ENCODE measurements around the gene MSS51. TPM values are rescaled to one million over a fixed set of nuclear protein-coding genes. Genes with fewer than 3 reads are reported as not detected.

MSS51 gene
- polyA plus RNA-seq, 1 donor from 2014 or later: 8.3 TPM

DNA sequence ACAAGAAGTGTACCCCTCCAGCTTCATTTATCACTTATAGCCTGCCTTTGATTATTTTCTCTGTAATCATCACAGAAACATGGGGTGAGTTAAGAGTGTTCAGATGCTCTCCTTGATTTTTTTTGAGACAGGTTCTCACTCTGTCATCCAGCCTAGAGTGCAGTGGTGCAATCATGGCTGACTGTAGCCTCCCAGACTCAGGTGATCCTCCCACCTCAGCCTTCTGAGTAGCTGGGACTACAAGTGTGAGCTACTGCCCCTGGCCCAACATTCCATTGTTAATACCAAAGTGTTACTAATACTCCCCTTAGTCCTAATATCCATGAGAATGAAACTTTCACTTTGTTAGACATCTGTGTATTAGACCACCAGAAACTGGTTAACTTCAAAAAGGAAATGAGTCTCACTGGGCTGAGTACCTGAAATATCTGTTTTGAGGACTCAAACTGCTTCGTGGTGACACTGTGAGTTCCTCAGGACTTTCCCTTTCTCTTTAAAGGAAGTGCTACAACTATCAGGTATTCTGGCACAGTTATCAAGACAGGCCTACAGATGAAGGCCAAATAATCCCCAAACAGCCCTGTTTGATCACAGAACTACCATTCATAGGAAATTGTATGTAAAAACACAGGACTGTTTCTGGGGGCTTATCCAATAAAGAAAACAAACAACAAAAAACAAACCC, 54.2 kb downstream of the MSS51 start:
- Histone ChIP-seq H3F3A (ENCODE audit: insufficient read depth, low read length, poor library complexity, severe bottlenecking) (no peaks in the 10 kb centered on the region), H3K9me2 (ENCODE audit: insufficient read depth, low read length) (no peaks in the 10 kb centered on the region), H4K20me1 (ENCODE audit: insufficient read depth) (no peaks in the 10 kb centered on the region), H3K4me2 (ENCODE audit: low read length) (no peak overlapping the region), H3K36me3 (ENCODE audit: insufficient read depth, low read length) (no peaks in the 10 kb centered on the region), H3K79me2 (replicated peaks; ENCODE audit: insufficient read depth, low read length) (no peaks in the 10 kb centered on the region), H3K9ac (ENCODE audit: low read length) (no peak overlapping the region), H3K4me3 (ENCODE audit: low read length) (no peak overlapping the region), H3K9me3 (ENCODE audit: low read length) (no peaks in the 10 kb centered on the region), H3K27ac (ENCODE audit: low read length) (no peak overlapping the region), H3K27me3 (ENCODE audit: insufficient read depth, low read depth, low read length) (no peaks in the 10 kb centered on the region), H2AFZ (ENCODE audit: low read depth, low read length) (no peak overlapping the region)
- TF ChIP-seq EZH2 (IDR thresholded peaks at IDR 0.05; ENCODE audit: borderline replicate concordance, insufficient read depth, low read length, poor library complexity, severe bottlenecking) (no peak), TAF1 (IDR thresholded peaks at IDR 0.05; ENCODE audit: low read depth) (no peak), RAD21 (conservative IDR thresholded peaks at IDR 0.05) (no peak), SMC3 (conservative IDR thresholded peaks at IDR 0.05; ENCODE audit: poor library complexity) (no peak), EP300 (conservative IDR thresholded peaks at IDR 0.05; ENCODE audit: poor library complexity, severe bottlenecking) (no peak), REST (IDR thresholded peaks at IDR 0.05; ENCODE audit: borderline replicate concordance) (no peak), MXI1 (conservative IDR thresholded peaks at IDR 0.05; ENCODE audit: poor library complexity, severe bottlenecking) (no peak), POLR2AphosphoS5 (IDR thresholded peaks at IDR 0.05) (no peak), CTCF (IDR thresholded peaks at IDR 0.05; ENCODE audit: poor library complexity, severe bottlenecking) (no peak)

GRCh38 chr10:73376679-73377078, 56.7 kb downstream of the MSS51 start:
- no peak overlapping the region for H3K9ac ChIP-seq (ENCODE audit: low read length)
- no peak overlapping the region for H2AFZ ChIP-seq (ENCODE audit: low read depth, low read length)
- H3K27ac ChIP-seq (ENCODE audit: low read length): no peak overlapping the region
- no peaks in the 10 kb centered on the region for H3K79me2 ChIP-seq (replicated peaks; ENCODE audit: insufficient read depth, low read length)
- no peaks in the 10 kb centered on the region for H3K9me2 ChIP-seq (ENCODE audit: insufficient read depth, low read length)
- H3K9me3 ChIP-seq (ENCODE audit: low read length): no peaks in the 10 kb centered on the region
- H3K36me3 ChIP-seq (ENCODE audit: insufficient read depth, low read length): no peaks in the 10 kb centered on the region
- TF ChIP-seq TAF1 (IDR thresholded peaks at IDR 0.05; ENCODE audit: low read depth) (no peak), CTCF (IDR thresholded peaks at IDR 0.05; ENCODE audit: poor library complexity, severe bottlenecking) (no peak), MXI1 (conservative IDR thresholded peaks at IDR 0.05; ENCODE audit: poor library complexity, severe bottlenecking) (no peak), EP300 (conservative IDR thresholded peaks at IDR 0.05; ENCODE audit: poor library complexity, severe bottlenecking) (no peak), REST (IDR thresholded peaks at IDR 0.05; ENCODE audit: borderline replicate concordance) (no peak), SMC3 (conservative IDR thresholded peaks at IDR 0.05; ENCODE audit: poor library complexity) (no peak), EZH2 (IDR thresholded peaks at IDR 0.05; ENCODE audit: borderline replicate concordance, insufficient read depth, low read length, poor library complexity, severe bottlenecking) (no peak), POLR2AphosphoS5 (IDR thresholded peaks at IDR 0.05) (no peak), RAD21 (conservative IDR thresholded peaks at IDR 0.05) (no peak)
- no peak overlapping the region for H3K4me2 ChIP-seq (ENCODE audit: low read length)
- no peak overlapping the region for H3K4me3 ChIP-seq (ENCODE audit: low read length)
- H3K27me3 ChIP-seq (ENCODE audit: insufficient read depth, low read depth, low read length): no peaks in the 10 kb centered on the region
- no peaks in the 10 kb centered on the region for H4K20me1 ChIP-seq (ENCODE audit: insufficient read depth)
- H3F3A ChIP-seq (ENCODE audit: insufficient read depth, low read length, poor library complexity, severe bottlenecking): no peaks in the 10 kb centered on the region
